Stimulated activated CD8-positive, alpha-beta memory T cell treated with anti-CD3 and anti-CD28 coated beads, Interleukin-2, amount 100 ng/mL, for 1 hour (primary cell): ENCODE measurements around the gene FOXP1.

Experiments used
- DNase-seq, 2 donors: peaks; one replicate each; pipeline ENCODE4 v3.0.0-alpha.2; 2020; ENCODE audit warnings: low read depth in 2 of 2

Gene FOXP1

GRCh38 chr3:71586810-71587242 is 3.3 kb upstream of the FOXP1 start:
- DNase-seq, result no peak

- DNase-seq, result no peak
Measured at GRCh38 chr3:71585887-71586809, 2.6 kb upstream of the FOXP1 start.

GRCh38 chr3:71585131-71585530 is 1.6 kb upstream of the FOXP1 start:
- no peak for DNase-seq

- DNase-seq, result no peak
Measured at GRCh38 chr3:71584394-71585011, 975 bp upstream of the FOXP1 start.

- no peak for DNase-seq
Measured at GRCh38 chr3:71582612-71583565, 639 bp downstream of the FOXP1 start.

GRCh38 chr3:71582036-71582611 is 1.4 kb downstream of the FOXP1 start:
- no peak for DNase-seq

GRCh38 chr3:71581457-71582035 is 2.0 kb downstream of the FOXP1 start:
- no peak for DNase-seq

GRCh38 chr3:71580636-71581456 is 2.7 kb downstream of the FOXP1 start:
- no peak for DNase-seq

- DNase-seq, result no peak
Measured at GRCh38 chr3:71579935-71580406, 3.6 kb downstream of the FOXP1 start.

- no peak for DNase-seq
Measured at GRCh38 chr3:71579326-71579934, 4.1 kb downstream of the FOXP1 start.

- DNase-seq, result no peak
Measured at GRCh38 chr3:71578054-71578751, 5.3 kb downstream of the FOXP1 start.

- DNase-seq, result no peak
Measured at GRCh38 chr3:71577011-71577410, 6.5 kb downstream of the FOXP1 start.

- DNase-seq, result no peak
Measured at GRCh38 chr3:71575433-71575832, 8.1 kb downstream of the FOXP1 start.

- DNase-seq, result no peak
Measured at GRCh38 chr3:71573181-71573580, 10.3 kb downstream of the FOXP1 start.

- no peak for DNase-seq
Measured at GRCh38 chr3:71570546-71570945, 13.0 kb downstream of the FOXP1 start.

GRCh38 chr3:71568207-71568606 is 15.3 kb downstream of the FOXP1 start:
- DNase-seq, result no peak

GRCh38 chr3:71566776-71567175 is 16.8 kb downstream of the FOXP1 start:
- DNase-seq, result no peak

GRCh38 chr3:71565976-71566375 is 17.6 kb downstream of the FOXP1 start:
- DNase-seq, result no peak

- DNase-seq, result no peak
Measured at GRCh38 chr3:71565316-71565715, 18.2 kb downstream of the FOXP1 start.
